ENCODE results near the gene LPCAT1. TPM values are rescaled to one million over a fixed set of nuclear protein-coding genes. Genes with fewer than 3 reads are reported as not detected.

The LPCAT1 gene
- total RNA-seq, 2 donors from 2014 or later = 17.1 to 27.3 TPM

DNA sequence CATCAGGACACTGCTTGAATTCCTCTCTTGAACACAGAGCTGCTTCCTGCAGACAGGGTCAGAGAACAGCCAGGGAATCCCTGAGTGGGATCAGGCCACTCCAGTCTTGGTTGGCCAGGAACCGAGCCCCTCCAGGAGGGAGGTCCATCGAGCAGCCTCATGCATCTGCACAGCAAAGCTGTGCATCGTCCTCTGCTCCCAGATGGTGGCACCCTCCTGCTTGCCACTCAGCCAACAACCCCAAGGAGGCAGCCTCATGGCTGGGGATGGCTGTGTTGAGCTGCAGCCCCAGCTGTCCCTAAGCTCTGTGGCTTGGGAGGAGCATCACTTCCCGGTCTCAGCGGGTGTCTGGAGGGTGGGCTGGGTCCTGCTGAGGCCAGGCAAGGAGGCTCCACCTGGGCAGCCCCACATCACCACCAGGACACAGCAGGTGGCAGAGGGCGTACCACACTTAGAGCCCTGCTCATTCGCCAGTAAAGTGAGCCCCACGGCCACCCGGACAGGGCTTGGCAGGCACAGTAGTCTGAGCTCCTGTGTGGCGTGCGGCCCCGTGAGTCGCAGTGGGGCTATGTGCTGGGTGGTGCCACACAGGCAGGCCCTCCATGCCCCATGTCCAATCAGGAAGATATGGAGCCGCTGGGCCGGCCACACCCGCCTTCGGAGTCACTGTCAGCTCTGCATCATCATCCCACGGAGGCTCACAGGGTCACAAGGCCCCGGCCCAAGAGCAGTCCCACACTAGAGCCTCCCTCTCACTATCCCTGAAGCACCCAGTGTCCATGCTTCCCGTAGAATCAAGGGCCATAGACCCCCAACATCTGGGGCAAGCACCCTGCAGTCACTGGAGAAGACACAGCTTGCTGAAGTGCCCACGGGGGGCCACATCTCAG is 11.9 kb downstream of the LPCAT1 start:
- Histone ChIP-seq H3K4me3 (no peak overlapping the region), H3K9me3 (no peaks in the 10 kb centered on the region), H3K27ac (no peak overlapping the region), H3K9ac (ENCODE audit: low read depth in 2 of 2, low read length in 2 of 2) (no peak overlapping the region), H3K27me3 (no peaks in the 10 kb centered on the region), H3K4me1 (no peaks in the 10 kb centered on the region), H3K36me3 (no peaks in the 10 kb centered on the region)
- intact Hi-C loops (cut with DNase I) = loop anchor here (10.0 kb wide), 1 partner anchor 93 kb away; no protein-coding TSS in a partner anchor
- peak; percentile 16 for DNase-seq
- TF ChIP-seq, protein P1, sequence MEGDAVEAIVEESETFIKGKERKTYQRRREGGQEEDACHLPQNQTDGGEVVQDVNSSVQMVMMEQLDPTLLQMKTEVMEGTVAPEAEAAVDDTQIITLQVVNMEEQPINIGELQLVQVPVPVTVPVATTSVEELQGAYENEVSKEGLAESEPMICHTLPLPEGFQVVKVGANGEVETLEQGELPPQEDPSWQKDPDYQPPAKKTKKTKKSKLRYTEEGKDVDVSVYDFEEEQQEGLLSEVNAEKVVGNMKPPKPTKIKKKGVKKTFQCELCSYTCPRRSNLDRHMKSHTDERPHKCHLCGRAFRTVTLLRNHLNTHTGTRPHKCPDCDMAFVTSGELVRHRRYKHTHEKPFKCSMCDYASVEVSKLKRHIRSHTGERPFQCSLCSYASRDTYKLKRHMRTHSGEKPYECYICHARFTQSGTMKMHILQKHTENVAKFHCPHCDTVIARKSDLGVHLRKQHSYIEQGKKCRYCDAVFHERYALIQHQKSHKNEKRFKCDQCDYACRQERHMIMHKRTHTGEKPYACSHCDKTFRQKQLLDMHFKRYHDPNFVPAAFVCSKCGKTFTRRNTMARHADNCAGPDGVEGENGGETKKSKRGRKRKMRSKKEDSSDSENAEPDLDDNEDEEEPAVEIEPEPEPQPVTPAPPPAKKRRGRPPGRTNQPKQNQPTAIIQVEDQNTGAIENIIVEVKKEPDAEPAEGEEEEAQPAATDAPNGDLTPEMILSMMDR (IDR thresholded peaks at IDR 0.05) = no peak

DNA sequence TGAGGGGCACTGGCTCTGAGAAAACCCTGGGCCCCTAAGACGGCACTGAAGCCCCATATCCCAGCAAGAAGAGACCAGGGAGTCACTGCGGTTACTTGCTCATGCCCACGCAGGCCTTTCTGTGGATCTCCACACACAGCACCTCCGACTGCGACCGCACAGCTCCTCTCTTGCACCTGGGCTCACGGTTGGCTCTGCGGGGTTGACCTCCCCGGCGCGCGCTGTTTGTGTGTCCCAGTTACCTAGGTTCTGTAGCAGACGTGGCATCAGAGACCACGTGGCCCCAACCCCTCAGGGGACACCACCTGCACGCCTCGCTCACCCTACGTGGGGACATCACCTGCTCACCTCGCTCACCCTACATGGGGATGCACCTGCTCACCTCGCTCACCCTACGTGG is 12.7 kb downstream of the LPCAT1 start:
- Histone ChIP-seq H3K27me3 (no peaks in the 10 kb centered on the region), H3K4me1 (no peaks in the 10 kb centered on the region), H3K9ac (ENCODE audit: low read depth in 2 of 2, low read length in 2 of 2) (no peak overlapping the region), H3K36me3 (no peaks in the 10 kb centered on the region), H3K9me3 (no peaks in the 10 kb centered on the region), H3K27ac (no peak overlapping the region), H3K4me3 (no peak overlapping the region)
- DNase-seq = peak; percentile 12
- intact Hi-C loops (cut with DNase I) = loop anchor here (10.0 kb wide), 1 partner anchor 94 kb away; no protein-coding TSS in a partner anchor
- TF ChIP-seq, protein P1 (IDR thresholded peaks at IDR 0.05) = no peak

DNA sequence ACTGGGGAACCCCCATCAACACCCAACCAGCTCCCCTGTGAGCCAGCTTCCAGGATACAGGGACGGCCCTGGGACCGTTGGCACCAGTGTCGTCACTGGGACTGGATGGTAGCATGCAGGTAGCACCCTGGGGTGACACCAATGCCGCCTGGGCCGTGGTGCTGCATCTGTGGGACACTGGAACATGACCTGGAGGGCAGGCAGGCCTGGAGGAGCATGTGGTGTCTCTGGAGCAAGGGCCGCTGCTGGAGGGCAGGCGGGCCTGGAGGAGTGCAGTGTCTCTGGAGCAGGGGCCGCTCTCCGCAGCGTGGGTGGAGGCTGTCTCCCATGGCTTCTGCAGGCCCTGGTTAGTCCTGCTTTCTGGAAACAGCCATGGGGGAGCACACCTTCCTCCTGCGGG is 13.1 kb downstream of the LPCAT1 start:
- H3K27ac ChIP-seq = no peak overlapping the region
- H3K9me3 ChIP-seq = no peaks in the 10 kb centered on the region
- H3K9ac ChIP-seq (ENCODE audit: low read depth in 2 of 2, low read length in 2 of 2) = no peak overlapping the region
- no peak for DNase-seq
- intact Hi-C loops (cut with DNase I) = loop anchor here (10.0 kb wide), 1 partner anchor 94 kb away; no protein-coding TSS in a partner anchor
- no peaks in the 10 kb centered on the region for H3K36me3 ChIP-seq
- no peak overlapping the region for H3K4me3 ChIP-seq
- no peaks in the 10 kb centered on the region for H3K4me1 ChIP-seq
- TF ChIP-seq, protein P1 (IDR thresholded peaks at IDR 0.05) = no peak
- H3K27me3 ChIP-seq = no peaks in the 10 kb centered on the region

DNA sequence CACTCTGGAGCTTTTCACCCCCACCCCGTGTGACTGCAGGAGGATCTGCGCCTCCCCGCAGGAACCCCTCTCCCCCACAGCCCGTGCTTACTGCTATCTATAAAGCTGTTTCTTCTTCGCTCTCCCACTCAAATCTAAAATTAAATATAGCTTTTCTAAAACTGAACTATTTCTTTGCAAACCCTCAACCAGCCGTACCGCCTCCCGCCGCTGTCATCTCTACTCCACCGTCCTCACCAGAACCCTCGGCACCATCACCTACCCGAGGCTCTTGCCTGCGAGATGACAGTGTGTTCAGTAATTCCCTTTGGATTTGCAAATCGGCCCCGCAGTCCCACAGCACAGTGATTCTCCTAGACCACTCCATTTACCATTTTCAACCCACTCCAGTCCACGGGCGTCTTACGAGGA is 13.6 kb downstream of the LPCAT1 start:
- Histone ChIP-seq H3K9me3 (no peaks in the 10 kb centered on the region), H3K9ac (ENCODE audit: low read depth in 2 of 2, low read length in 2 of 2) (no peak overlapping the region), H3K4me1 (no peaks in the 10 kb centered on the region), H3K27ac (no peak overlapping the region), H3K36me3 (no peaks in the 10 kb centered on the region), H3K4me3 (no peak overlapping the region), H3K27me3 (no peaks in the 10 kb centered on the region)
- TF ChIP-seq, protein P1 (IDR thresholded peaks at IDR 0.05) = no peak
- intact Hi-C loops (cut with DNase I) = loop anchor here (10.0 kb wide), 1 partner anchor 95 kb away; no protein-coding TSS in a partner anchor
- DNase-seq = no peak

DNA sequence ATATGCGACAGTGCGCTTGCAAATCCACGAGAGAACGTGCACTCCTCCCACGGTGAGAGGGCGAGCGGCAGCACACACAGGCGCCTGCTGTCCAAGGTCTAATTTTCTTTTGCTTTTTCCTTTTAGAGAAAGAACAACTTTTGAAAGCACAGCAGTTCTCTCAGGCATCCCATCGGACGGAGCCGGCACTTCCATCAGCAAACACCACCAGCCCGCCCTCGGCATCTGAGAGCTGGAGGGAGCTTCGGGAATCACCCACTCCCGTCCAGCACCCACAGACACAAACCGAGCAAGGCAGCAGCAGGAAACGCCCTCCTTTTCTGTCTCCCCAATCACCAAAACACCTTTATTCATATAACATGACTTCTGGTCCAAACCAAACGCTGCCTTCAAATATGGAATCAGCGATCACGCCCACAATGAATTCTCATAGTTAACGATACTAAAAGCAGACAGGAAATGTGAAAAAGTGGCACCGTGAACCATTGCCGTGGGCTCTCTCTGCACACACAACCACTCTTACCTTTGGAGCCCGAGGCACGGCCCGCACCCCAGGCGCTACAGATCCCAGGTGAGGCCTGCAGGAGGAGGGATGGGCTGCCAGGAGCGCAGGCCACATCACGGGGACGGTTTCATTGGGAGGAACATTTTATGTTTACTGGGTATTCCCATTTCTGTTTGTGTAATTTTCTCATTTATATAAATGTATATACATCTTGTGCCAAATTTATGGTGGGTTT is 14.2 kb downstream of the LPCAT1 start:
- no peak for DNase-seq
- TF ChIP-seq, protein P1 (IDR thresholded peaks at IDR 0.05) = no peak

More for the DNA sequence above, 14.2 kb downstream of the LPCAT1 start:
- intact Hi-C loops (cut with DNase I) = loop anchor here (10.0 kb wide), 1 partner anchor 95 kb away; no protein-coding TSS in a partner anchor
- no peaks in the 10 kb centered on the region for H3K9me3 ChIP-seq
- no peak overlapping the region for H3K27ac ChIP-seq
- no peaks in the 10 kb centered on the region for H3K4me1 ChIP-seq
- no peaks in the 10 kb centered on the region for H3K36me3 ChIP-seq
- no peak overlapping the region for H3K4me3 ChIP-seq
- no peaks in the 10 kb centered on the region for H3K27me3 ChIP-seq
- H3K9ac ChIP-seq (ENCODE audit: low read depth in 2 of 2, low read length in 2 of 2) = no peak overlapping the region
